ENCODE data around the gene CRADD.

DNA sequence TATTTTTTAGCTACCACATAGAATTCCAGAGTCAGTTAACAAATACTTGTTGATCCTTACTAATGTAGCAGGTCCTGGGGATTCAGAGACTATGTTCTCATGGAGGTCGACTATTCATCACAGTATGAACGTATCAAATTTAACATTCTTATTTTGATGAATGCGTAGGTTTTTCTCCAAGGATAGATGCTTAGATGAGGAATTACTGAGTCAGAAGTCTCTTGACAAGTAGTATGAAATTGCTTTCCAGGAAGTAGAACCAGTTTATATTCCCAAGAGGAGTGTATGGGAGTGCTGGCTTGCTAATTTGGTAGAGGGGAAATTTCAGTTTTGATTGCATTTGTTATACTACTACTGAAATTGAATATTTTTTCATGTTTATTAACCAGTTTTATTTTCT lies 42.8 kb upstream of the CRADD start:
- TF ChIP-seq POLR2AphosphoS5 (IDR thresholded peaks at IDR 0.05; ENCODE audit: borderline replicate concordance, low read depth, low read length) = no peak
- no peak for TF ChIP-seq EZH2 (IDR thresholded peaks at IDR 0.05)
